PC-9 (cell line): Measurements from ENCODE around the gene SMARCC2.

Experiments used
- EZH2 ChIP-seq: fragments of 200-600 bp; sonication (generic); IDR thresholded peaks from 2 replicates; pipeline ENCODE4 v1.8.0; 2017; ENCODE audit warnings: antibody characterized with exemption, low read depth
- TF ChIP-seq, protein P1 (sequence below): fragments of 200-600 bp; sonication (generic); conservative IDR thresholded peaks from 2 replicates; pipeline ENCODE4 v1.6.1; 2017; ENCODE audit warnings: mixed run types, antibody characterized with exemption, mild to moderate bottlenecking, moderate library complexity

DNA sequence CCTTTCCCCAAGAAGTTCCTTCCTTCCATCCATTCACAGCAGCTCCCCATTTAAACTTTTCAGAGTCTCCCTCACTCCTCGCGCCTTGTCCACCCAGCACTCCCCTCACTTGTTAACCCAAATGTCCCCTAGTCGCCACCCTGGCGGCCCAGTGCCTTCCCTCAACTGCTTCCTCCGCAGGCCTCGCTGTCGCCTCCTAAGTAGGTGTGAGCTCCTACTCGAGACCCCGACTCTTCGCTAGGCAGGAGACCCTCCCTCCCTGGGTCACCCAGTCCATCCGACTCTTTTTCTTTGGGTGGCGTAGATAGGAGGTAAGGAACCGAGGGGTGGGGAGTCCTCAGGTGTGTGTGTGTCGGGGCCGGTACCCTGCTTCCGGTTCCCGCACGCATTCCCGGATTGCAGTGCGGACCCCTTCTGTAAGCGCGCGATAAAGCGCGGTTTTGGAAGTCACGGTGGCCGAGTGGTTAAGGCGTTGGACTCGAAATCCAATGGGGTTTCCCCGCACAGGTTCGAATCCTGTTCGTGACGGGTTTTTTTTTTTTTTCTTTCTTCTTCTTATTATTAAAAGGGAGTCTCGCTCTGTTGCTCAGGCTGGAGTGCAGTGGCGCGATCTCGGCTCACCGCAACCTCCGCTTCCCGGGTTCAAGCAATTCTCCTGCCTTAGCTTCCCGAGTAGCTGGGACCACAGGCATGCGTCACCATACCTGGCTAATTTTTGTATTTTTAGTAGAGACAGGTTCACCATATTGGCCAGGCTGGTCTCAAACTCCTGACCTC lies 823 bp upstream of the SMARCC2 start:
- TF ChIP-seq, protein P1, sequence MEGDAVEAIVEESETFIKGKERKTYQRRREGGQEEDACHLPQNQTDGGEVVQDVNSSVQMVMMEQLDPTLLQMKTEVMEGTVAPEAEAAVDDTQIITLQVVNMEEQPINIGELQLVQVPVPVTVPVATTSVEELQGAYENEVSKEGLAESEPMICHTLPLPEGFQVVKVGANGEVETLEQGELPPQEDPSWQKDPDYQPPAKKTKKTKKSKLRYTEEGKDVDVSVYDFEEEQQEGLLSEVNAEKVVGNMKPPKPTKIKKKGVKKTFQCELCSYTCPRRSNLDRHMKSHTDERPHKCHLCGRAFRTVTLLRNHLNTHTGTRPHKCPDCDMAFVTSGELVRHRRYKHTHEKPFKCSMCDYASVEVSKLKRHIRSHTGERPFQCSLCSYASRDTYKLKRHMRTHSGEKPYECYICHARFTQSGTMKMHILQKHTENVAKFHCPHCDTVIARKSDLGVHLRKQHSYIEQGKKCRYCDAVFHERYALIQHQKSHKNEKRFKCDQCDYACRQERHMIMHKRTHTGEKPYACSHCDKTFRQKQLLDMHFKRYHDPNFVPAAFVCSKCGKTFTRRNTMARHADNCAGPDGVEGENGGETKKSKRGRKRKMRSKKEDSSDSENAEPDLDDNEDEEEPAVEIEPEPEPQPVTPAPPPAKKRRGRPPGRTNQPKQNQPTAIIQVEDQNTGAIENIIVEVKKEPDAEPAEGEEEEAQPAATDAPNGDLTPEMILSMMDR = peak; percentile 32; the same call in 1 of the 2 replicates
- no peak for TF ChIP-seq EZH2
